ENCODE measurements around the gene MIS18BP1.
A peak's percentile ranks its signal among the peaks of the same experiment; 100 is the strongest.
"Not testable (repeated sequence)": the region's sequence is repeated elsewhere in the genome, so short reads cannot be mapped to it uniquely, and the experiment has no call there.

The MIS18BP1 gene

GRCh38 chr14:45253070-45253753 lies at the start of gene MIS18BP1:
Gene MIS18BP1, minus strand, starts transcription at chr14:45253202. Its CDS starts 5,916 bp downstream, at chr14:45247286.
- DNase-seq (ENCODE audit: low read depth in 3 of 3, low spot score in 1 of 3) = peak; percentile 79 to 86 (median 80)

- no peak for DNase-seq (ENCODE audit: low read depth in 3 of 3, low spot score in 1 of 3)
Observed at GRCh38 chr14:45298423-45299117, 45.6 kb upstream of the MIS18BP1 start.

- not testable (repeated sequence) for DNase-seq (ENCODE audit: low read depth in 3 of 3, low spot score in 1 of 3)
Observed at GRCh38 chr14:45294796-45295195, 41.8 kb upstream of the MIS18BP1 start.

GRCh38 chr14:45290547-45290946 lies 37.5 kb upstream of the MIS18BP1 start:
- no peak for DNase-seq (ENCODE audit: low read depth in 3 of 3, low spot score in 1 of 3)

GRCh38 chr14:45287610-45288009 lies 34.6 kb upstream of the MIS18BP1 start:
- DNase-seq (ENCODE audit: low read depth in 3 of 3, low spot score in 1 of 3) = no peak

- no peak for DNase-seq (ENCODE audit: low read depth in 3 of 3, low spot score in 1 of 3)
Observed at GRCh38 chr14:45284802-45285201, 31.8 kb upstream of the MIS18BP1 start.

- not testable (repeated sequence) for DNase-seq (ENCODE audit: low read depth in 3 of 3, low spot score in 1 of 3)
Observed at GRCh38 chr14:45281731-45282400, 28.9 kb upstream of the MIS18BP1 start.

GRCh38 chr14:45271858-45272537 lies 19.0 kb upstream of the MIS18BP1 start:
- DNase-seq (ENCODE audit: low read depth in 3 of 3, low spot score in 1 of 3) = no peak

- DNase-seq (ENCODE audit: low read depth in 3 of 3, low spot score in 1 of 3) = no peak
Observed at GRCh38 chr14:45270031-45270430, 17.0 kb upstream of the MIS18BP1 start.

GRCh38 chr14:45267071-45267470 lies 14.1 kb upstream of the MIS18BP1 start:
- DNase-seq (ENCODE audit: low read depth in 3 of 3, low spot score in 1 of 3) = no peak

- no peak for DNase-seq (ENCODE audit: low read depth in 3 of 3, low spot score in 1 of 3)
Observed at GRCh38 chr14:45262637-45263036, 9.6 kb upstream of the MIS18BP1 start.

- DNase-seq (ENCODE audit: low read depth in 3 of 3, low spot score in 1 of 3) = no peak
Observed at GRCh38 chr14:45261209-45261608, 8.2 kb upstream of the MIS18BP1 start.

- DNase-seq (ENCODE audit: low read depth in 3 of 3, low spot score in 1 of 3) = no peak
Observed at GRCh38 chr14:45258805-45259204, 5.8 kb upstream of the MIS18BP1 start.

GRCh38 chr14:45258073-45258472 lies 5.1 kb upstream of the MIS18BP1 start:
- DNase-seq (ENCODE audit: low read depth in 3 of 3, low spot score in 1 of 3) = no peak

- no peak for DNase-seq (ENCODE audit: low read depth in 3 of 3, low spot score in 1 of 3)
Observed at GRCh38 chr14:45254771-45255170, 1.8 kb upstream of the MIS18BP1 start.

- DNase-seq (ENCODE audit: low read depth in 3 of 3, low spot score in 1 of 3) = no peak
Observed at GRCh38 chr14:45253754-45254310, 830 bp upstream of the MIS18BP1 start.

GRCh38 chr14:45252366-45253069 lies 484 bp downstream of the MIS18BP1 start:
- no peak for DNase-seq (ENCODE audit: low read depth in 3 of 3, low spot score in 1 of 3)

- no peak for DNase-seq (ENCODE audit: low read depth in 3 of 3, low spot score in 1 of 3)
Observed at GRCh38 chr14:45251912-45252311, 1.1 kb downstream of the MIS18BP1 start.

- no peak for DNase-seq (ENCODE audit: low read depth in 3 of 3, low spot score in 1 of 3)
Observed at GRCh38 chr14:45249856-45250575, 3.0 kb downstream of the MIS18BP1 start.

- no peak for DNase-seq (ENCODE audit: low read depth in 3 of 3, low spot score in 1 of 3)
Observed at GRCh38 chr14:45247427-45247826, 5.6 kb downstream of the MIS18BP1 start.
